HG03520 (cell line): ENCODE data around the gene TMEM175.

Experiments
- ATAC-seq: cut with Tn5 transposase; IDR thresholded peaks from one replicate; pipeline ENCODE4 v1.9.1; 2021; ENCODE audit warnings: mild to moderate bottlenecking, moderate library complexity; ENCODE audit not compliant: unreplicated experiment

Gene TMEM175

GRCh38 chr4:945274-946102 is 13.2 kb downstream of the TMEM175 start:
- ATAC-seq: no peak

GRCh38 chr4:946103-946450 is 13.8 kb downstream of the TMEM175 start:
- no peak for ATAC-seq

- ATAC-seq: no peak
Measured at GRCh38 chr4:946517-947471, 14.5 kb downstream of the TMEM175 start.

GRCh38 chr4:947491-947971 is 15.3 kb downstream of the TMEM175 start:
- ATAC-seq: no peak

GRCh38 chr4:948101-948935 is 16.1 kb downstream of the TMEM175 start:
- no peak for ATAC-seq

- no peak for ATAC-seq
Measured at GRCh38 chr4:948936-949300, 16.7 kb downstream of the TMEM175 start.

GRCh38 chr4:949656-950055 is 17.4 kb downstream of the TMEM175 start:
- no peak for ATAC-seq

- ATAC-seq: no peak
Measured at GRCh38 chr4:950136-951020, 18.1 kb downstream of the TMEM175 start.

- ATAC-seq: no peak
Measured at GRCh38 chr4:951186-951585, 18.9 kb downstream of the TMEM175 start.

- no peak for ATAC-seq
Measured at GRCh38 chr4:951594-952468, 19.6 kb downstream of the TMEM175 start.

GRCh38 chr4:952881-953573 is 20.8 kb downstream of the TMEM175 start:
- ATAC-seq: no peak

GRCh38 chr4:953574-953915 is 21.3 kb downstream of the TMEM175 start:
- no peak for ATAC-seq

- ATAC-seq: no peak
Measured at GRCh38 chr4:954211-955020, 22.2 kb downstream of the TMEM175 start.

GRCh38 chr4:955161-955921 is 23.1 kb downstream of the TMEM175 start:
- ATAC-seq: no peak

GRCh38 chr4:955931-956381 is 23.7 kb downstream of the TMEM175 start:
- ATAC-seq: no peak

- ATAC-seq: no peak
Measured at GRCh38 chr4:956531-957230, 24.4 kb downstream of the TMEM175 start.
